ENCODE measurements around the gene SELPLG. TPM values are rescaled to one million over a fixed set of nuclear protein-coding genes. Genes with fewer than 3 reads are reported as not detected.

SELPLG gene
- total RNA-seq, 1 donor from 2014 or later: not detected

DNA sequence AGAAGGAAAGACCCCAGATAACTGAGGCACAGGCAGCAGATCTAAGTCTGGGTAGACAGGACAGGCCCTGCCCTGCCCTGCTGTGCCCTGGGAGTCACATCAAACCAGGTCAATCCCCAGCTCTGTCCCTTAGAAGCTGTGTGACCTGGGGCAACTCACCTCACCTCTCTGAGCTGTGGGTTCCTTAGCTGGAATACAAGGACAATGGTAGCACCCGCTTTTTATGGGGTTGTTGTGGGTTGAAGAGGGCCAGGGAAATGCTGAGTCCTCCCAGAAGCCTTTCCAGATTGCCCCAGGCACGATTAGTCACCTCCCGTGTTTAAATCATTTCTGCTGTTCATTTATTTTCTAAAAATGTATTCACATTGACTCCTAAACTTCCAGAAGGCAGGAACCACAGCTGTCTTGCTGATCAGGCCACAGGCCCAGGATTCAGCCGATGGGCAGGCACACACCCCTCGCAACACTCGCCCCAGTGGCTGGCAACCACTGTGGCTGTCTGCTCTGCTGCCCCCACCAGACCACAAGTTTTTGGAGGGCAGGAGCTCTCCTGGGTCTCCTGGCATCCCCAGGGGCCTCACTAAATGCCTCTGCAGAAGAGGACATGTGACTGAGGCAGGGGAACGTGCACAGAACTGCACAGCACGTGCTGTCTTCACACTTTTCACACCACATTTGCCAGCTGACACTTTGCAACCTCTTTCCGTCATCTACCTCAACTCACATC lies 3.0 kb downstream of the SELPLG start:
- no peaks in the 10 kb centered on the region for H3K4me1 Mint-ChIP-seq (ENCODE audit: low read depth)
- no peak overlapping the region for H3K4me3 Mint-ChIP-seq (ENCODE audit: low read depth)

DNA sequence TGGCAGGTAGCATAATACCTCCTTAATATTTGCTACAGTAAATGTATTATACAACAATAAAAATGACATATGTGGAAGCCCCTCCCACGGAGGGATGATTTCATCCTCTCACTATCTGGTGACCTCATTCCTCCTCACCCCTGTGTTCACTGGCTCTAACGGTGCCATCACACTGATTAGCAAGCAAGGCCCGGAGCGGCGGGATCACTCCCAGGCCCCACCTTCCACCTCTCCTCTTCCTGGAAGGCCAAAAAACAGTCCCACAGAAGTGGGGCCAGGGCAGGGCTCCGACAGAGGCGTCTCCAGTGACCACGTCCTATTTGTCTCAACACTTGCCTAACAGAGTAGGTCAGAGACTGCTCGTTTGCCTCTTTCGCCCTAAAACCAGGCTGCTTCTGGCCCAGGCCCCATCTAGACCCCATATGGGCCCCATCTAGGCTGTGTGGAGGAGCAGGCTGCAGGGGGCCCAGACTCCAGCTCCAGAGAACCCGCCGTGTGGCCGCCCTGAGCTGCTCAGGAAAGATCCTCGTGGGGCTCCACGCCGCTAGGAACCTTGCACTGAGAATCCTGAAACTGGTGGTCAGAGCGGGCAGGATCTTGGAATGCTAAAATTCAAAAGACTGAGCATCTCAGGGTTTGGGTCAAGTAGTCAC lies 3.7 kb downstream of the SELPLG start:
- no peaks in the 10 kb centered on the region for H3K4me1 Mint-ChIP-seq (ENCODE audit: low read depth)
- no peaks in the 10 kb centered on the region for H3K9me3 Mint-ChIP-seq (ENCODE audit: low read depth)
- H3K27ac Mint-ChIP-seq: no peak overlapping the region
- H3K4me3 Mint-ChIP-seq (ENCODE audit: low read depth): no peak overlapping the region
- DNase-seq (ENCODE audit: low spot score, unreplicated experiment): no peak
- no peaks in the 10 kb centered on the region for H3K36me3 Mint-ChIP-seq (ENCODE audit: insufficient read depth)
- TF ChIP-seq, protein P1, sequence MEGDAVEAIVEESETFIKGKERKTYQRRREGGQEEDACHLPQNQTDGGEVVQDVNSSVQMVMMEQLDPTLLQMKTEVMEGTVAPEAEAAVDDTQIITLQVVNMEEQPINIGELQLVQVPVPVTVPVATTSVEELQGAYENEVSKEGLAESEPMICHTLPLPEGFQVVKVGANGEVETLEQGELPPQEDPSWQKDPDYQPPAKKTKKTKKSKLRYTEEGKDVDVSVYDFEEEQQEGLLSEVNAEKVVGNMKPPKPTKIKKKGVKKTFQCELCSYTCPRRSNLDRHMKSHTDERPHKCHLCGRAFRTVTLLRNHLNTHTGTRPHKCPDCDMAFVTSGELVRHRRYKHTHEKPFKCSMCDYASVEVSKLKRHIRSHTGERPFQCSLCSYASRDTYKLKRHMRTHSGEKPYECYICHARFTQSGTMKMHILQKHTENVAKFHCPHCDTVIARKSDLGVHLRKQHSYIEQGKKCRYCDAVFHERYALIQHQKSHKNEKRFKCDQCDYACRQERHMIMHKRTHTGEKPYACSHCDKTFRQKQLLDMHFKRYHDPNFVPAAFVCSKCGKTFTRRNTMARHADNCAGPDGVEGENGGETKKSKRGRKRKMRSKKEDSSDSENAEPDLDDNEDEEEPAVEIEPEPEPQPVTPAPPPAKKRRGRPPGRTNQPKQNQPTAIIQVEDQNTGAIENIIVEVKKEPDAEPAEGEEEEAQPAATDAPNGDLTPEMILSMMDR (IDR thresholded peaks at IDR 0.05; ENCODE audit: unreplicated experiment): no peak
- peaks cover 2% of the 10 kb centered on the region for H3K27me3 Mint-ChIP-seq

More for the DNA sequence above, 3.0 kb downstream of the SELPLG start:
- no peaks in the 10 kb centered on the region for H3K36me3 Mint-ChIP-seq (ENCODE audit: insufficient read depth)
- no peaks in the 10 kb centered on the region for H3K9me3 Mint-ChIP-seq (ENCODE audit: low read depth)
- no peak for DNase-seq (ENCODE audit: low spot score, unreplicated experiment)
- H3K27ac Mint-ChIP-seq: no peak overlapping the region
- peaks cover 2% of the 10 kb centered on the region for H3K27me3 Mint-ChIP-seq
- TF ChIP-seq, protein P1 (IDR thresholded peaks at IDR 0.05; ENCODE audit: unreplicated experiment): no peak

DNA sequence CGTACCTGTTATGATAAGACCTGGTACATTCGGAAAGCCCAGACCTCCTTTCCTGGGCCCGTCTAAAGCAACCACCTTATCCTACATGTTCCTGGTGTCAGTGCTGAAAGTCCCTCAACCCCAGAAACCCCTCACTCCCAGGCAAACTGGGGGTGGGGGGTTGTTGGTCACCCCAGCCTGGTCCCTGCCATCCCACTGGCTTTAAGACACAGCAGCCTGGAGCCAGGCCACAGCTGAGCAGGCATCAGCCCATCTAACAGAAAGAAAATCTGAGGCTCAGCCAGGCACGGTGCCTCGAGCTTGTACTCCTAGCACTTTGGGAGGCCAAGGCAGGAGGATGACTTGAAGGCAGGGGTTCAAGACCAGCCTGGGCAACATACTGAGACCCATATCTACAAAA lies 4.5 kb downstream of the SELPLG start:
- Mint-ChIP-seq H3K27me3 (no peaks in the 10 kb centered on the region), H3K27ac (no peak overlapping the region), H3K4me3 (ENCODE audit: low read depth) (no peak overlapping the region), H3K9me3 (ENCODE audit: low read depth) (no peaks in the 10 kb centered on the region), H3K36me3 (ENCODE audit: insufficient read depth) (no peaks in the 10 kb centered on the region), H3K4me1 (ENCODE audit: low read depth) (no peaks in the 10 kb centered on the region)
- no peak for DNase-seq (ENCODE audit: low spot score, unreplicated experiment)
- TF ChIP-seq, protein P1 (IDR thresholded peaks at IDR 0.05; ENCODE audit: unreplicated experiment): no peak

DNA sequence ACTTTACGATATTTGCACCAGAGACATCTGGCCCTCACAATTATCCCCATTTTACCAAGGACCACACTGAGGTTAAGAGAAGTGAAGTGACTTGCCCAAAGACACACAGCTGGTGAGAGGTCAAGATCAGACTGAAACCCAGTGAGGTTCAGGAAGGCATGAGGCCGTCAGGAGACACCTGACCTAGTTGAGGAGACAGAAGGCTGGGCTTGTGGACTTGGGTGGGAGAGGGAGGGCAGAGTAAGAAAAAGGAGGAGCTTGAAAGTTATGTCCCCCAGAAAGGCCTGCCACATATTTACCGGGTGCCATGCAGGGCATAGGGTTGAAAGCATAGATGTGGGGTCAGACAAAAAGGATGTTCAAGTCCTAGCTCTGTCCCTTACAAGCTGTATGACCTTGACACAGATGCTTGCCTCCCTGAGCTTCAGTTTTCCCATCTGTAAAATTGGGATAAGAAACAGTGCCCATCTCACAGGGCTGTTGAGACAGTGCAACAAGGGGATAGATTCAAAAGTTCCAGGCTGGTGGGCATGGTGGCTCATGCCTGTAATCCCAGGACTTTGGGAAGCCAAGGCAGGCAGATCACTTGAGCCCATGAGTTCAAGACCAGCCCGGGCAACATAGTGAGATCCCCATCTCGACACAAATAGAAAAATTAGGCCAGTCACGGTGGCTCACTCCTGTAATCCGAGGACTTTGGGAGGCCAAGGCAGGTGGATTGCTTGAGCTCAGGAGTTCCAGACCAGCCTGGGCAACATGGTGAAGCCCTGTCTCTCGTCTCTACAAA lies 6.4 kb downstream of the SELPLG start:
- no peak overlapping the region for H3K27ac Mint-ChIP-seq
- no peak overlapping the region for H3K4me3 Mint-ChIP-seq (ENCODE audit: low read depth)
- no peaks in the 10 kb centered on the region for H3K27me3 Mint-ChIP-seq

DNA sequence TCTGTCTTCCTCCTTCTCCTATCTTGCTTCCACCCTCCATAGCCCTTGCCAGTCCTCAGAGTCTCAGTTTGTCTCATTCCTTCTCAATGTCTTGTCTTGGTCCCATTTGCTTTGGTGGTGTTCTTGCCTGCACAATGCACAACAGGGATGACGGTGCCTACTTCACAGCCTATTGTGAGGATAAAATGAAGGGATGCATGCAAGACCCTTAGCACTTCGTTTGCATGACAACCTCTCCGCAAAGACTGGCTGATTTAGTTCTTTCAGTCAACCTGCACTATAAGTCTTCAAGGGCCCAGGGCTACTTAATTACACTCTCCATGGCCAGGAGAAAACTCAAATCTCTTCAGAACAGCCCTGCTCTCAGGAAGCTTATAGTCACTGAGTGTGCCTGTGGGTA lies 8.5 kb downstream of the SELPLG start:
- Mint-ChIP-seq H3K4me3 (ENCODE audit: low read depth) (no peak overlapping the region), H3K4me1 (ENCODE audit: low read depth) (no peaks in the 10 kb centered on the region), H3K27ac (no peak overlapping the region), H3K9me3 (ENCODE audit: low read depth) (no peaks in the 10 kb centered on the region), H3K36me3 (ENCODE audit: insufficient read depth) (no peaks in the 10 kb centered on the region), H3K27me3 (no peaks in the 10 kb centered on the region)
- no peak for DNase-seq (ENCODE audit: low spot score, unreplicated experiment)
- TF ChIP-seq, protein P1 (IDR thresholded peaks at IDR 0.05; ENCODE audit: unreplicated experiment): no peak

More for the DNA sequence above, 6.4 kb downstream of the SELPLG start:
- Mint-ChIP-seq H3K4me1 (ENCODE audit: low read depth) (no peaks in the 10 kb centered on the region), H3K9me3 (ENCODE audit: low read depth) (no peaks in the 10 kb centered on the region), H3K36me3 (ENCODE audit: insufficient read depth) (no peaks in the 10 kb centered on the region)
- no peak for DNase-seq (ENCODE audit: low spot score, unreplicated experiment)
- TF ChIP-seq, protein P1 (IDR thresholded peaks at IDR 0.05; ENCODE audit: unreplicated experiment): no peak
